ENCODE measurements around the gene CLPTM1.

GRCh38 chr19:44961821-44962220 lies 6.6 kb downstream of the CLPTM1 start:
- TF ChIP-seq CTCF (IDR thresholded peaks at IDR 0.05) (no peak), POLR2AphosphoS5 (IDR thresholded peaks at IDR 0.05) (no peak), EP300 (IDR thresholded peaks at IDR 0.05) (no peak), POLR2A (IDR thresholded peaks at IDR 0.05) (no peak)

All from suprapubic skin (tissue), 4 donors.